ENCODE data around the gene HIGD1C. TPM values are rescaled to one million over a fixed set of nuclear protein-coding genes. Genes with fewer than 3 reads are reported as not detected.

Gene HIGD1C
- total RNA-seq, 1 experiment from 2014 or later, result not detected

GRCh38 chr12:50934981-50935807 is 17.1 kb upstream of the HIGD1C start:
- Histone ChIP-seq H3K27ac (ENCODE audit: low read length) (peak overlapping the region; percentile 89), H3K4me2 (ENCODE audit: low read depth, low read length, poor library complexity, severe bottlenecking) (peak overlapping the region; percentile 15), H4K20me1 (ENCODE audit: insufficient read depth, low read depth, low read length) (no peaks in the 10 kb centered on the region), H3K9ac (ENCODE audit: low read length) (peak overlapping the region; percentile 32; the same call in 1 of the 2 replicates), H3K4me1 (ENCODE audit: low read length) (peaks cover 71% of the 10 kb centered on the region), H3K36me3 (ENCODE audit: insufficient read depth, low read length) (peaks cover 17% of the 10 kb centered on the region), H3K9me3 (ENCODE audit: low read length) (peaks cover 6% of the 10 kb centered on the region; the same call in 1 of the 2 replicates), H2AFZ (ENCODE audit: low read length) (peak overlapping the region; percentile 43; the same call in 1 of the 2 replicates), H3K4me3 (ENCODE audit: low read length) (peak overlapping the region; percentile 21; the same call in 1 of the 2 replicates), H3K79me2 (ENCODE audit: low read length) (no peaks in the 10 kb centered on the region), H3K9me2 (replicated peaks; ENCODE audit: insufficient read depth, low read length) (no peaks in the 10 kb centered on the region), H3K27me3 (ENCODE audit: low read length) (no peaks in the 10 kb centered on the region)
- DNase-seq, result no peak

GRCh38 chr12:50936821-50937530 is 15.4 kb upstream of the HIGD1C start:
- Histone ChIP-seq H3K9ac (ENCODE audit: low read length) (no peak overlapping the region), H4K20me1 (ENCODE audit: insufficient read depth, low read depth, low read length) (no peaks in the 10 kb centered on the region), H3K9me3 (ENCODE audit: low read length) (peaks cover 6% of the 10 kb centered on the region; the same call in 1 of the 2 replicates), H3K4me1 (ENCODE audit: low read length) (peaks cover 80% of the 10 kb centered on the region), H3K4me3 (ENCODE audit: low read length) (no peak overlapping the region), H3K9me2 (replicated peaks; ENCODE audit: insufficient read depth, low read length) (no peaks in the 10 kb centered on the region), H3K36me3 (ENCODE audit: insufficient read depth, low read length) (peaks cover 11% of the 10 kb centered on the region; the same call in 1 of the 2 replicates), H3K4me2 (ENCODE audit: low read depth, low read length, poor library complexity, severe bottlenecking) (no peak overlapping the region), H3K27ac (ENCODE audit: low read length) (peak overlapping the region; percentile 79), H3K27me3 (ENCODE audit: low read length) (no peaks in the 10 kb centered on the region), H3K79me2 (ENCODE audit: low read length) (no peaks in the 10 kb centered on the region), H2AFZ (ENCODE audit: low read length) (no peak overlapping the region)
- no peak for DNase-seq

DNA sequence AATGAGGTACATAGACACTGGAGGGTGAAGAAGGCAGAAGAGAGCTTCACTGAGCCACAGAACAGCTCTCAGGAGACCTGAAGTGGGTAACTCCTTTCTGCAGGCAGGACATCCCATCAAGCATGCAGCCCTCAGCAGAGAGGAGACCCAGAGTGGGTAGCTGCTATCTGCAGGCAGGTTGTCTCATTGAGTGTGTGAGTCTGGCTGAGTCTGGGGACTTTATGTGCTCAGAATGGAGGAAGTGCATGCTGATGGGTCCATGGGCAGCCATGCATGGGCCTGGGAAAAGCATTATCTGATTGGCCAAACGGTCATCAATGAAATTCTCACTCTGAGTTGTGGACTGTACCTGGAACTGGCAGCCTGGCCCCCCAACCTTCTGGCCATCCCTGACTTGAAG is 14.7 kb upstream of the HIGD1C start:
- Histone ChIP-seq H3K4me2 (ENCODE audit: low read depth, low read length, poor library complexity, severe bottlenecking) (no peak overlapping the region), H3K27ac (ENCODE audit: low read length) (no peak overlapping the region), H3K79me2 (ENCODE audit: low read length) (no peaks in the 10 kb centered on the region), H3K9me2 (replicated peaks; ENCODE audit: insufficient read depth, low read length) (no peaks in the 10 kb centered on the region), H3K4me1 (ENCODE audit: low read length) (peaks cover 80% of the 10 kb centered on the region), H2AFZ (ENCODE audit: low read length) (no peak overlapping the region), H3K4me3 (ENCODE audit: low read length) (no peak overlapping the region), H3K9ac (ENCODE audit: low read length) (no peak overlapping the region), H3K9me3 (ENCODE audit: low read length) (peaks cover 6% of the 10 kb centered on the region; the same call in 1 of the 2 replicates), H4K20me1 (ENCODE audit: insufficient read depth, low read depth, low read length) (no peaks in the 10 kb centered on the region), H3K27me3 (ENCODE audit: low read length) (no peaks in the 10 kb centered on the region), H3K36me3 (ENCODE audit: insufficient read depth, low read length) (peaks cover 6% of the 10 kb centered on the region; the same call in 1 of the 2 replicates)
- DNase-seq, result no peak

DNA sequence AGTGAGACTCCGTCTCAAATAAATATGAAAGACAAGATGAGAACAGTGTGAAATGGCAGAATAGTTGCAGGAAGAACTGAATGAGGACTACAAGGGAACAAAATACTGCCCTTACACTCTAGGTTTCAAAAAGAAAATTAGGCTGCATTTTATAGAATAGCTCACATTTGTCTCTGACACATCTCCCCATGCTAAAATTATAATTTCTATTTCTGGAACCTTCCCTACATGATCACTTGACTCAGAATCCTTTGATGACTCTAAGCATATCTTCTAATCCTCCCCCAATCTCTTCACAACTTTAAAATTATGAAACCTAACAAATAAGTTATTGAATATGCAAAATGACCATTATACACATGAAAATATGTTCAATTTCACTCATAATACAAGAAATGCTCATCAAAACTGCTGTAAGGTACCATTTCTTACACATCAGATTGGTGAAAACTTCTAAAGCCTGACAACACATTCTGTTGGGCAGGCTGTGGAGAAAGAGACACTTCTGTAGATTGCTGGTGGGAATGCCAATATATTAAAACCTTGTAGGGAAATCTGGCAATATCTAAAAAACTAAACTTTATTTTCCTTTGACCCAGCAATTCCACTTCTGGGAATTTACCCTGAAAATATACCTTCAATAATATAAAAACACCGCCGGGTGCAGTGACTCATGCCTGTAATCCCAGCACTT is 4.3 kb upstream of the HIGD1C start:
- Histone ChIP-seq H3K27me3 (ENCODE audit: low read length) (no peaks in the 10 kb centered on the region), H3K9ac (ENCODE audit: low read length) (no peak overlapping the region), H4K20me1 (ENCODE audit: insufficient read depth, low read depth, low read length) (no peaks in the 10 kb centered on the region), H2AFZ (ENCODE audit: low read length) (0 out of 2 replicates have a peak overlapping the region, but pooled peaks have one; percentile 12), H3K4me2 (ENCODE audit: low read depth, low read length, poor library complexity, severe bottlenecking) (peak overlapping the region; percentile 34), H3K4me1 (ENCODE audit: low read length) (peaks cover 16% of the 10 kb centered on the region), H3K36me3 (ENCODE audit: insufficient read depth, low read length) (no peaks in the 10 kb centered on the region), H3K79me2 (ENCODE audit: low read length) (no peaks in the 10 kb centered on the region), H3K9me3 (ENCODE audit: low read length) (no peaks in the 10 kb centered on the region), H3K4me3 (ENCODE audit: low read length) (no peak overlapping the region), H3K9me2 (replicated peaks; ENCODE audit: insufficient read depth, low read length) (no peaks in the 10 kb centered on the region), H3K27ac (ENCODE audit: low read length) (peak overlapping the region; percentile 56)
- no peak for DNase-seq

DNA sequence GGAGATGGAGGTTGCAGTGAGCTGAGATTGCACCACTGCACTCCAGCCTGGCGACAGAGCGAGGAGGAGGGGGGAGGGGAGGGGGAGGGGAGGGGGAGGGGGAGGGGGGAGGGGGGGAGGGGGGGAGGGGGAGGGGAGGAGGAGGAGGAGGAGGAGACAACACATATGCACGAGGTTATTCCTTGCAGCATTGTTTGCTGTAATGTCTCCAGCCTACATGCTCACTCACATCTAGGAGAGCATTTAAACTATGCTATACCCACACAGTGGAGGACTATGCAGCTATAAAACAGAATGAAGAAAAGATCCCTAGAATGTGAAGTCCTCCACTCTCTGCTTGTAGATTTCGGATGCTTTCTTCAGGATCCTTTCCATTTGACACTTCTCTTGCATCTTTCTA is 3.5 kb upstream of the HIGD1C start:
- H2AFZ ChIP-seq (ENCODE audit: low read length), result no peak overlapping the region
- no peak overlapping the region for H3K4me2 ChIP-seq (ENCODE audit: low read depth, low read length, poor library complexity, severe bottlenecking)
- no peaks in the 10 kb centered on the region for H3K36me3 ChIP-seq (ENCODE audit: insufficient read depth, low read length)
- H3K9me2 ChIP-seq (replicated peaks; ENCODE audit: insufficient read depth, low read length), result no peaks in the 10 kb centered on the region
- no peak for DNase-seq
- H3K27me3 ChIP-seq (ENCODE audit: low read length), result no peaks in the 10 kb centered on the region
- no peak overlapping the region for H3K4me3 ChIP-seq (ENCODE audit: low read length)
- H3K9ac ChIP-seq (ENCODE audit: low read length), result no peak overlapping the region
- no peak overlapping the region for H3K27ac ChIP-seq (ENCODE audit: low read length)
- no peaks in the 10 kb centered on the region for H3K79me2 ChIP-seq (ENCODE audit: low read length)
- H3K9me3 ChIP-seq (ENCODE audit: low read length), result no peaks in the 10 kb centered on the region
- peaks cover 16% of the 10 kb centered on the region for H3K4me1 ChIP-seq (ENCODE audit: low read length)
- H4K20me1 ChIP-seq (ENCODE audit: insufficient read depth, low read depth, low read length), result no peaks in the 10 kb centered on the region

- Histone ChIP-seq H3K9ac (ENCODE audit: low read length) (no peak overlapping the region), H3K4me1 (ENCODE audit: low read length) (peaks cover 16% of the 10 kb centered on the region), H3K36me3 (ENCODE audit: insufficient read depth, low read length) (no peaks in the 10 kb centered on the region)
Observed at GRCh38 chr12:50949801-50950302, 2.5 kb upstream of the HIGD1C start.

DNA sequence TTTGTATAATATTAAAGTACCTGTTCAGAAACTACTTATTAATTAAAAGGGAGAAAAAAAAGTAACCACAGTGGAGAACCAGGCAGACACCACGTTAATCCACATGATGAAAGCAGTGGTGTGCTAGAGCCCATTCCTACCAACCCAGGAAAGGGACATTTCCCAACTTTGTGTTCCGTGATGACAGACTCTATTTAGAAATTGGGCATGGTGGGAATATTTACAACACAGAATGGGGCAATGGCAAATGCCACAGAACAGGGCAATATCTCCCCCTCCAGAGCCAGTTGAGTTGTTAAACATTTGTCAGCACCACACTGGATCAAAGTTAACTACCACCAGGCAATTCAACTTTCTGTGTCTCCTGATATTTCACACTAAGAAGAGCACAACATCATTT is 1.2 kb upstream of the HIGD1C start:
- H2AFZ ChIP-seq (ENCODE audit: low read length), result no peak overlapping the region
- H3K4me1 ChIP-seq (ENCODE audit: low read length), result peaks cover 16% of the 10 kb centered on the region
- H3K9ac ChIP-seq (ENCODE audit: low read length), result no peak overlapping the region
- no peaks in the 10 kb centered on the region for H4K20me1 ChIP-seq (ENCODE audit: insufficient read depth, low read depth, low read length)
- no peak overlapping the region for H3K27ac ChIP-seq (ENCODE audit: low read length)
- no peaks in the 10 kb centered on the region for H3K36me3 ChIP-seq (ENCODE audit: insufficient read depth, low read length)
- DNase-seq, result no peak
- no peaks in the 10 kb centered on the region for H3K9me2 ChIP-seq (replicated peaks; ENCODE audit: insufficient read depth, low read length)
- H3K9me3 ChIP-seq (ENCODE audit: low read length), result no peaks in the 10 kb centered on the region
- no peaks in the 10 kb centered on the region for H3K79me2 ChIP-seq (ENCODE audit: low read length)
- no peaks in the 10 kb centered on the region for H3K27me3 ChIP-seq (ENCODE audit: low read length)
- no peak overlapping the region for H3K4me2 ChIP-seq (ENCODE audit: low read depth, low read length, poor library complexity, severe bottlenecking)
- no peak overlapping the region for H3K4me3 ChIP-seq (ENCODE audit: low read length)

More at GRCh38 chr12:50949801-50950302, 2.5 kb upstream of the HIGD1C start:
- Histone ChIP-seq H3K27me3 (ENCODE audit: low read length) (no peaks in the 10 kb centered on the region), H2AFZ (ENCODE audit: low read length) (no peak overlapping the region), H4K20me1 (ENCODE audit: insufficient read depth, low read depth, low read length) (no peaks in the 10 kb centered on the region), H3K4me3 (ENCODE audit: low read length) (no peak overlapping the region), H3K9me2 (replicated peaks; ENCODE audit: insufficient read depth, low read length) (no peaks in the 10 kb centered on the region), H3K4me2 (ENCODE audit: low read depth, low read length, poor library complexity, severe bottlenecking) (no peak overlapping the region), H3K79me2 (ENCODE audit: low read length) (no peaks in the 10 kb centered on the region), H3K27ac (ENCODE audit: low read length) (no peak overlapping the region), H3K9me3 (ENCODE audit: low read length) (no peaks in the 10 kb centered on the region)
- no peak for DNase-seq

Data from Karpas-422 (cell line).